ENCODE results near the gene IGSF9B.

IGSF9B gene

GRCh38 chr11:133993921-133994320, 37.2 kb upstream of the IGSF9B start:
- DNase-seq (ENCODE audit: low read depth in 1 of 2, low spot score in 1 of 2) = no peak
- TF ChIP-seq JUND (IDR thresholded peaks at IDR 0.05; ENCODE audit: low read depth) = no peak
- in situ Hi-C loops (cut with HindIII; ENCODE audit: low pct_unique_long_range_greater_than_20kb, low sequenced_read_pairs) = no loop called here

- in situ Hi-C loops (cut with HindIII; ENCODE audit: low pct_unique_long_range_greater_than_20kb, low sequenced_read_pairs) = no loop called here
- DNase-seq (ENCODE audit: low read depth in 1 of 2, low spot score in 1 of 2) = no peak
- no peak for TF ChIP-seq JUND (IDR thresholded peaks at IDR 0.05; ENCODE audit: low read depth)
Measured at GRCh38 chr11:133993107-133993506, 36.3 kb upstream of the IGSF9B start.

GRCh38 chr11:133992121-133992520, 35.4 kb upstream of the IGSF9B start:
- in situ Hi-C loops (cut with HindIII; ENCODE audit: low pct_unique_long_range_greater_than_20kb, low sequenced_read_pairs) = no loop called here
- no peak for TF ChIP-seq JUND (IDR thresholded peaks at IDR 0.05; ENCODE audit: low read depth)
- DNase-seq (ENCODE audit: low read depth in 1 of 2, low spot score in 1 of 2) = no peak

GRCh38 chr11:133991101-133991500, 34.3 kb upstream of the IGSF9B start:
- in situ Hi-C loops (cut with HindIII; ENCODE audit: low pct_unique_long_range_greater_than_20kb, low sequenced_read_pairs) = no loop called here
- no peak for TF ChIP-seq JUND (IDR thresholded peaks at IDR 0.05; ENCODE audit: low read depth)
- DNase-seq (ENCODE audit: low read depth in 1 of 2, low spot score in 1 of 2) = no peak

- DNase-seq (ENCODE audit: low read depth in 1 of 2, low spot score in 1 of 2) = no peak
- TF ChIP-seq JUND (IDR thresholded peaks at IDR 0.05; ENCODE audit: low read depth) = no peak
- in situ Hi-C loops (cut with HindIII; ENCODE audit: low pct_unique_long_range_greater_than_20kb, low sequenced_read_pairs) = no loop called here
Measured at GRCh38 chr11:133990501-133990900, 33.7 kb upstream of the IGSF9B start.

GRCh38 chr11:133988686-133989410, 32.1 kb upstream of the IGSF9B start:
- in situ Hi-C loops (cut with HindIII; ENCODE audit: low pct_unique_long_range_greater_than_20kb, low sequenced_read_pairs) = no loop called here
- TF ChIP-seq JUND (IDR thresholded peaks at IDR 0.05; ENCODE audit: low read depth) = no peak
- DNase-seq (ENCODE audit: low read depth in 1 of 2, low spot score in 1 of 2) = no peak

GRCh38 chr11:133987171-133987570, 30.4 kb upstream of the IGSF9B start:
- no peak for TF ChIP-seq JUND (IDR thresholded peaks at IDR 0.05; ENCODE audit: low read depth)
- in situ Hi-C loops (cut with HindIII; ENCODE audit: low pct_unique_long_range_greater_than_20kb, low sequenced_read_pairs) = no loop called here
- DNase-seq (ENCODE audit: low read depth in 1 of 2, low spot score in 1 of 2) = no peak

GRCh38 chr11:133985981-133986944, 29.5 kb upstream of the IGSF9B start:
- no peak for TF ChIP-seq JUND (IDR thresholded peaks at IDR 0.05; ENCODE audit: low read depth)
- no peak for DNase-seq (ENCODE audit: low read depth in 1 of 2, low spot score in 1 of 2)
- in situ Hi-C loops (cut with HindIII; ENCODE audit: low pct_unique_long_range_greater_than_20kb, low sequenced_read_pairs) = no loop called here

- in situ Hi-C loops (cut with HindIII; ENCODE audit: low pct_unique_long_range_greater_than_20kb, low sequenced_read_pairs) = no loop called here
- no peak for DNase-seq (ENCODE audit: low read depth in 1 of 2, low spot score in 1 of 2)
- TF ChIP-seq JUND (IDR thresholded peaks at IDR 0.05; ENCODE audit: low read depth) = no peak
Measured at GRCh38 chr11:133984828-133985227, 28.1 kb upstream of the IGSF9B start.

- TF ChIP-seq JUND (IDR thresholded peaks at IDR 0.05; ENCODE audit: low read depth) = no peak
- in situ Hi-C loops (cut with HindIII; ENCODE audit: low pct_unique_long_range_greater_than_20kb, low sequenced_read_pairs) = no loop called here
- DNase-seq (ENCODE audit: low read depth in 1 of 2, low spot score in 1 of 2) = no peak
Measured at GRCh38 chr11:133983660-133984316, 27.0 kb upstream of the IGSF9B start.

GRCh38 chr11:133982876-133983275, 26.1 kb upstream of the IGSF9B start:
- in situ Hi-C loops (cut with HindIII; ENCODE audit: low pct_unique_long_range_greater_than_20kb, low sequenced_read_pairs) = no loop called here
- TF ChIP-seq JUND (IDR thresholded peaks at IDR 0.05; ENCODE audit: low read depth) = no peak
- no peak for DNase-seq (ENCODE audit: low read depth in 1 of 2, low spot score in 1 of 2)

- TF ChIP-seq JUND (IDR thresholded peaks at IDR 0.05; ENCODE audit: low read depth) = no peak
- DNase-seq (ENCODE audit: low read depth in 1 of 2, low spot score in 1 of 2) = no peak
- in situ Hi-C loops (cut with HindIII; ENCODE audit: low pct_unique_long_range_greater_than_20kb, low sequenced_read_pairs) = no loop called here
Measured at GRCh38 chr11:133982151-133982550, 25.4 kb upstream of the IGSF9B start.

- no peak for DNase-seq (ENCODE audit: low read depth in 1 of 2, low spot score in 1 of 2)
- no peak for TF ChIP-seq JUND (IDR thresholded peaks at IDR 0.05; ENCODE audit: low read depth)
- in situ Hi-C loops (cut with HindIII; ENCODE audit: low pct_unique_long_range_greater_than_20kb, low sequenced_read_pairs) = no loop called here
Measured at GRCh38 chr11:133981156-133981555, 24.4 kb upstream of the IGSF9B start.
